ENCODE results near the gene SCRT2.

The SCRT2 gene

DNA sequence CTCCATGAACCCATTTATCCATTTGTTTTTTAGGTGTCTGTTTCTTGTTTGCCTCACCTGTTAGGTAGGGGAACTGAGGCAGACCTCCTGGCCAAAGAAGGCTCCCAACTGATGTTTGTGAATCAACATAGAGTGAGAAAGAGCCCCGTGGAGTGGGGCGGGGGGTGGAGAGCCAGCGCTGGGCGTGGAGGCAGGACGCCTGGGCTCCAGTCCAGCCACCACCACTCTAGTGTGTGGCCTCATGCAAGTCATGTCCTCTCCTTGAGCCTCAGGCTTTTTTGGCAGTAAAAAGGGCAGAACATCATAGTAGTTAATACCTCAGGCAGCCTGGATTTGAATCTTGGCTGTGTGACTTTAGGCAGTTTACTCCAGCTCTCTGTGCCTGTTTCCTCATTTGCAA lies 42.2 kb upstream of the SCRT2 start:
- TF ChIP-seq, protein P1, sequence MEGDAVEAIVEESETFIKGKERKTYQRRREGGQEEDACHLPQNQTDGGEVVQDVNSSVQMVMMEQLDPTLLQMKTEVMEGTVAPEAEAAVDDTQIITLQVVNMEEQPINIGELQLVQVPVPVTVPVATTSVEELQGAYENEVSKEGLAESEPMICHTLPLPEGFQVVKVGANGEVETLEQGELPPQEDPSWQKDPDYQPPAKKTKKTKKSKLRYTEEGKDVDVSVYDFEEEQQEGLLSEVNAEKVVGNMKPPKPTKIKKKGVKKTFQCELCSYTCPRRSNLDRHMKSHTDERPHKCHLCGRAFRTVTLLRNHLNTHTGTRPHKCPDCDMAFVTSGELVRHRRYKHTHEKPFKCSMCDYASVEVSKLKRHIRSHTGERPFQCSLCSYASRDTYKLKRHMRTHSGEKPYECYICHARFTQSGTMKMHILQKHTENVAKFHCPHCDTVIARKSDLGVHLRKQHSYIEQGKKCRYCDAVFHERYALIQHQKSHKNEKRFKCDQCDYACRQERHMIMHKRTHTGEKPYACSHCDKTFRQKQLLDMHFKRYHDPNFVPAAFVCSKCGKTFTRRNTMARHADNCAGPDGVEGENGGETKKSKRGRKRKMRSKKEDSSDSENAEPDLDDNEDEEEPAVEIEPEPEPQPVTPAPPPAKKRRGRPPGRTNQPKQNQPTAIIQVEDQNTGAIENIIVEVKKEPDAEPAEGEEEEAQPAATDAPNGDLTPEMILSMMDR (IDR thresholded peaks at IDR 0.05; ENCODE audit: control insufficient read depth, extremely low read depth, insufficient read depth): no peak
- no peak for DNase-seq (ENCODE audit: low read depth)
- H3K4me3 ChIP-seq (ENCODE audit: low read depth, low read length): no peak overlapping the region

DNA sequence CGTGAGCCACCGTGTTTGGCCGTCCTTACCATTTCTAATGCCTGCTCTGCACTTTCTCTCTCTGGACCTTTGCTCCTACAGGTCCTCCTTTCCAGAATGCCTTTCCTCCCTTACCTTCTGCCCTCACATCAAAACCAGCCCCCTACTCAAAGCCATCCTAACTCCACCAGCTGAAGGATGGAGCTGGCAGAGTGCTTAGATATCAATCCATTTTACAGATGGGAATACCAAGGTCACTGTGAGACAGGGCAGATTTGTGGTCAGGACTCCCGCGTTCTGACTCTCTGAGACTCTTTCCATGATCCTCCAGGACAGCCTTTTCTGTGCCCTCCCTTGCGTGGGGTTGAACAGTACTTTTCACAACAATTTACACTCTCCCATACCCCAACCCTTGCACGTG lies 41.7 kb upstream of the SCRT2 start:
- no peak overlapping the region for H3K4me3 ChIP-seq (ENCODE audit: low read depth, low read length)

DNA sequence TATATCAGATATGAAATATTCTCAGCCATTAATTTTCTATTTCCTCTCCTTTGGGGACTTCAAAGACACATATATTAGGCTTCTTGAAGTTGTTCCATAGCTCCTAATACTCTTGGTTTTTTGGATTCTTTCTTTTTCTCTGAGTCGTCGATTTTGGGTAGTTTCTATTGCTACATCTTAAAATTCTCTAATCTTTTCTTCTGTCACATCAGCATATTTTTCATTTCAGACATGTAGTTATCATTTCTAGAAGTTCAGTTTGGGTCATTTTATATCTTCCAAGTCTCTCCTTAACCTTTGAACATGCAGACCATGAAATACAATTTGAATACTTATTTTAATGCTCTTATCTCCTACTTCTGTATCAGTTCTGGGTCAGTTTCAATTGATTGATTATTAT lies 38.9 kb upstream of the SCRT2 start:
- no peak overlapping the region for H3K4me3 ChIP-seq (ENCODE audit: low read depth, low read length)
- DNase-seq (ENCODE audit: low read depth): no peak
- TF ChIP-seq, protein P1 (IDR thresholded peaks at IDR 0.05; ENCODE audit: control insufficient read depth, extremely low read depth, insufficient read depth): no peak

More for the DNA sequence above, 41.7 kb upstream of the SCRT2 start:
- DNase-seq (ENCODE audit: low read depth): no peak
- TF ChIP-seq, protein P1 (IDR thresholded peaks at IDR 0.05; ENCODE audit: control insufficient read depth, extremely low read depth, insufficient read depth): no peak

DNA sequence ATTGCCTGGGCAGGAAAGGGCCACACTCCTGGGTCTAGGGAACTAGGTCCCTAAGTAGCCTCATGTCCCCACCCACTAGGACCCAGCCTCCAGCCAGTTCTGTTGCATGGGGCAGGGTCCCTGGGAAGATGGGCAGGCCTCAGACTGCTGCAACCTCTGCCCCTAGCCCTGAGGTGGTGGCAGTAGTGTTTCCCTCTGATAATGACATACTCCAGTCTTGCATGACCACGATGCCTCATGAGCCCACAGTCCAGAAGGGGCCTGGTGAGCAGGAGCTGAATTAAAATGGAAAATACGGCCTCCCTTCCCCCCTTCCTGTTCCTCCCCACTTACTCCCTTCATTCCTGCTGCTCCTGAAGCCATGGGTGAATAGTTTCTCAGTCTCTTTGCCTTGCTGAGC lies 36.0 kb upstream of the SCRT2 start:
- no peak overlapping the region for H3K4me3 ChIP-seq (ENCODE audit: low read depth, low read length)
- DNase-seq (ENCODE audit: low read depth): no peak
- TF ChIP-seq, protein P1 (IDR thresholded peaks at IDR 0.05; ENCODE audit: control insufficient read depth, extremely low read depth, insufficient read depth): no peak

DNA sequence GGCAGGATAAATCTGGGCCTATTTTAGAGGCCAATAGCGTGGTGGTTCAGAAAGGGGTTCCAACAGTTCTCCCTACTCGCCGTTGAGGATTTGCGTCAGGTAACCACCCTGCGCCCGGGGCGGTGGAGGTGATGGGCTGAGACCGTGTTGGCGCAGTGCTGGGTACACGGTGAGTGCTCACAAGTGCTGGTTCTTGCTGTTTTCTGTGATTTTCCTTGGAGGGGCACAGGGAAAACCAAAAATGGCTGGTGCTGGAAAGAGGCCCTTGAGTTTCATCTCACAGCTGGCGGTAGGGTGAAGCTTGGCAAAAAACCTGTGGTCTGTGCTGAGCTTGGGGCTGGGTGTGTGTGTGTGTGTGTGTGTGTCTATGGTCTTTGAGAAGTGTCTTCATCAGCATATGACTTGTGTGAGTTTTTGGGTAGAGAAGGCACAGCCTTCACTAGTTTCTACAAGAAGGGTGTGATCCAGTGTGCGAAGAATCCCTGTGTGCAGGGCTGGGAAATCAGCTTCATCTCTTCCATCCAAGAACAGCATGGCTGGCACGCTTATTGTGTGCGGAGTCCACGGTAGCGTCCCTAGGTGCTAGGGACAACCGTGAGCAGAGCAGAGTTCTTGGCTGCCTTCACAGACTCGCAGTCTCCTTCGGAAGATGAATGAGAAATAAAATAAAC lies 35.3 kb upstream of the SCRT2 start:
- no peak overlapping the region for H3K4me3 ChIP-seq (ENCODE audit: low read depth, low read length)
- TF ChIP-seq, protein P1 (IDR thresholded peaks at IDR 0.05; ENCODE audit: control insufficient read depth, extremely low read depth, insufficient read depth): no peak
- no peak for DNase-seq (ENCODE audit: low read depth)

DNA sequence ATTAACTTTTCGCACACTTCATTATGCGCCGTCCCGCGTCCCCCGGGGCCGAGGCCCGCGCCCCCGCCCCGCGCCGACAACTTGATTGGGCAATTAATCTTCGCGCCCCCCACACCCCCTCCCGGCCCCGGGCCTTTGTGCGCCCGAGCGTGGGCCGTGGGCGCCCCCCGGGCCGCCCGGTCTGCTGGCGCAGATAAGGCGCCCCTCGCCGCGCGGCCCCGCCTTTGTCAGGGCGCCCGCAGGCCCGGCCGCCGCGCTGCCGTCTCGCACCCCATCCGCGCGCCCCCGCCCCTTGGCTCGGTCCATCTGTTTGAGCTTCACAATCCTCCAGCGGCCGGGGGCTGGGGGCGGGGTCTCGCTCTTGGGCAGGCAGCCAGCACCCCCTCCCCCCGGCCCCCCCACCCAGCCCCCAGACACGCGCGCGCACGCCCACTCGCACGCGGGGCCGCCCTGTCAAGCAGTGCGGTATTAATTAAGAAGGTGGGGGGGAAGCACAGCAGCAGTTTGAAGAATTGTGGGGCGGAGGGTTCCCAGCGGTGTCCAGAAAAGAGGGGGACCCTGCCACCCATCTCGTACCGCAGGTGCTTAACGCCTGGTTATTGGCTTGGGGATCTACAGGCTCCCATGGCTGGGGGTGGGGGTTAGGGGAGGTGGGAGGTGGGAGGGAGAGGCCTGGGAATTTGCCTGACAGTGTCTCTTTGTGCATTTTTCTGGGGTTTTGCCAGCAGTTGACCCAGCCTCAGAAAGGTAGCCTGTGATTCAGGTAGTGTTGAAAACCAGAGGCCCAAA lies 34.6 kb upstream of the SCRT2 start:
- H3K4me3 ChIP-seq (ENCODE audit: low read depth, low read length): no peak overlapping the region
- no peak for DNase-seq (ENCODE audit: low read depth)
- TF ChIP-seq, protein P1 (IDR thresholded peaks at IDR 0.05; ENCODE audit: control insufficient read depth, extremely low read depth, insufficient read depth): no peak

All from LNCaP clone FGC (cell line).